ENCODE results near the gene APOL2.

DNA sequence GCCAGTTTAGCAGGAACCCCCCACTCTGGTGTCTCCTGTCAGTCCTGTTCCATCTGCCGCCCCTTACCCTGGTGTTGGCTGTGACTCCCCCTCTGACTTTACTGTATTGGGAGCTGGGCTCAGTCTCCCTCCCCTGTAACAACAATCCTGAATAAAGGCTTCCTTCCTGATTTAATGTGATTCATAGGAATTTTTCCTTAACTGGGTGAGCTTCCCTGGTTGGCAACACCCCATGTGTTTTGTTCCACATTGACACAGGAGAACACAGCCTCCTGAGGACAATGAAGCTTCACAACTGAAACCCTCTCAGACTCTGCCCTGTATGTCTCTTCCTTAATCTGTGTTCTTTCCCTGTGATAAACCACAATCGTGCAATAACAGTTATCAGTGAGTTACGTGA lies 46.2 kb downstream of the APOL2 start:
- TF ChIP-seq, protein P1, sequence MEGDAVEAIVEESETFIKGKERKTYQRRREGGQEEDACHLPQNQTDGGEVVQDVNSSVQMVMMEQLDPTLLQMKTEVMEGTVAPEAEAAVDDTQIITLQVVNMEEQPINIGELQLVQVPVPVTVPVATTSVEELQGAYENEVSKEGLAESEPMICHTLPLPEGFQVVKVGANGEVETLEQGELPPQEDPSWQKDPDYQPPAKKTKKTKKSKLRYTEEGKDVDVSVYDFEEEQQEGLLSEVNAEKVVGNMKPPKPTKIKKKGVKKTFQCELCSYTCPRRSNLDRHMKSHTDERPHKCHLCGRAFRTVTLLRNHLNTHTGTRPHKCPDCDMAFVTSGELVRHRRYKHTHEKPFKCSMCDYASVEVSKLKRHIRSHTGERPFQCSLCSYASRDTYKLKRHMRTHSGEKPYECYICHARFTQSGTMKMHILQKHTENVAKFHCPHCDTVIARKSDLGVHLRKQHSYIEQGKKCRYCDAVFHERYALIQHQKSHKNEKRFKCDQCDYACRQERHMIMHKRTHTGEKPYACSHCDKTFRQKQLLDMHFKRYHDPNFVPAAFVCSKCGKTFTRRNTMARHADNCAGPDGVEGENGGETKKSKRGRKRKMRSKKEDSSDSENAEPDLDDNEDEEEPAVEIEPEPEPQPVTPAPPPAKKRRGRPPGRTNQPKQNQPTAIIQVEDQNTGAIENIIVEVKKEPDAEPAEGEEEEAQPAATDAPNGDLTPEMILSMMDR (IDR thresholded peaks at IDR 0.05) = no peak
- TF ChIP-seq POLR2A (IDR thresholded peaks at IDR 0.05) = no peak

Data from uterus (tissue), 2 donors.